A549 (cell line): ENCODE results near the gene CEBPG.

Experiments used
- BCL3 ChIP-seq: fragments of >200 bp; sonication (Bioruptor Twin); formaldehyde crosslinking; IDR thresholded peaks from 3 replicates; pipeline ENCODE4 v1.6.1; 2016
- CBX2 ChIP-seq: fragments of 200-600 bp; sonication (generic); IDR thresholded peaks from 2 replicates; pipeline ENCODE4 v1.6.1; 2016; ENCODE audit warnings: low read depth, mild to moderate bottlenecking, borderline replicate concordance
- CEBPB ChIP-seq, 2 experiments: fragments of >200 bp in 1 of 2; sonication (Bioruptor Twin) in 1 of 2; formaldehyde crosslinking in 1 of 2; IDR thresholded peaks; 2 replicates each; pipeline ENCODE4 v1.6.1; 2012 to 2016
- EP300 ChIP-seq, 2 experiments: fragments of >200 bp; sonication (Bioruptor Twin); formaldehyde crosslinking; IDR thresholded peaks; 2 replicates in 1 of 2; 3 replicates in 1 of 2; pipeline ENCODE4 v1.6.1; 2016 to 2017
- ESRRA ChIP-seq: fragments of 150-350 bp; IDR thresholded peaks from 2 replicates; pipeline ENCODE4 v1.6.1; 2014; ENCODE audit warnings: mild to moderate bottlenecking, low read length, borderline replicate concordance
- MAFK ChIP-seq: fragments of 450-650 bp; IDR thresholded peaks from 2 replicates; pipeline ENCODE4 v1.6.1; 2014; ENCODE audit not compliant: partially characterized antibody
- MAX ChIP-seq: IDR thresholded peaks from 2 replicates; pipeline ENCODE4 v1.6.1; 2012
- NFE2L2 ChIP-seq: fragments of 150-350 bp; conservative IDR thresholded peaks from 2 replicates; pipeline ENCODE4 v1.6.1; 2014; ENCODE audit warnings: low read length
- POLR2A ChIP-seq: IDR thresholded peaks from 2 replicates; pipeline ENCODE4 v1.6.1; 2012; ENCODE audit warnings: mild to moderate bottlenecking, low read length
- RNF2 ChIP-seq: fragments of 200-600 bp; sonication (generic); IDR thresholded peaks from 2 replicates; pipeline ENCODE4 v1.6.1; 2016; ENCODE audit warnings: low read depth, mild to moderate bottlenecking, antibody characterized with exemption, moderate library complexity, borderline replicate concordance
- TP53 ChIP-seq: fragments of 250-450 bp; sonication (Bioruptor Pico); IDR thresholded peaks from 2 replicates; pipeline ENCODE4 v1.5.0; 2021; ENCODE audit warnings: mild to moderate bottlenecking, moderate library complexity
- USF2 ChIP-seq: fragments of 450-650 bp; IDR thresholded peaks from 2 replicates; pipeline ENCODE4 v1.6.1; 2014; ENCODE audit warnings: antibody characterized with exemption
- TF ChIP-seq, protein P1 (sequence below): fragments of 200-600 bp; sonication (generic); IDR thresholded peaks from 2 replicates; pipeline ENCODE4 v1.6.1; 2016; ENCODE audit warnings: antibody characterized with exemption, mild to moderate bottlenecking, moderate library complexity
- TF ChIP-seq, protein P2 (sequence below): fragments of >200 bp; sonication (Bioruptor Twin); formaldehyde crosslinking; IDR thresholded peaks from 3 replicates; pipeline ENCODE4 v1.5.1; 2016

DNA sequence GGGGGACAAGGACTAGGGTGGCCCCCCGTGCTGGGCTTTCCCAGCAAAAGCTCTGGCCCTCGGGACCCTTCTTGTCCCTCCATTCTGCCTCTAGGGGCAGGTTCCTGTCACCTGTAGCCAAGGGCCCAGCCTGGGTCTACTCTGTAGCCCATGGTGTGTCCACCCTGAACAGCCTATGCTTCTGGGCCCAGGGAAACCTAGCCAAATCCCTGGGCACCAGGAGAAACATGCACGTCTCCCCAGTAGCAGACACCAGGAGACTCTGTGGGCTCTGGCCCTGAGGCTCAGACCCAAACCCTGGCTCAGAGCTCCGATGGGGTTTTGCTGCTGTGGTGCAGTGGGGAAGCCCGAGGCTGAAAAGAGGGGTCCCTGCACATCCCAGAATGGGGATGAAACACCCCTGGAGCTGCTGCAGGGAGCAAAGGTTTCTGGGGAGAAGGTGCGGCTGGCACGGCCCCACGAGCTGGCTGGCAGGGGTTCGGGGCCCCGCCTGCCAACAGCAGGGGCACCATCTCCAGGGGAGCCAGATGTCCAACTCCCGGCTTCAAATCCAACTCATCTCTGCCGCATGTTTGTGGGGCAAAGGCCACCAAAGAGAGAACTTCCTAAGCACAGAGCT, 18.2 kb downstream of the CEBPG start:
- TF ChIP-seq NFE2L2, result no peak
- no peak for TF ChIP-seq MAFK
- TF ChIP-seq BCL3, result no peak
- TF ChIP-seq POLR2A, result no peak
- TF ChIP-seq, protein P1, sequence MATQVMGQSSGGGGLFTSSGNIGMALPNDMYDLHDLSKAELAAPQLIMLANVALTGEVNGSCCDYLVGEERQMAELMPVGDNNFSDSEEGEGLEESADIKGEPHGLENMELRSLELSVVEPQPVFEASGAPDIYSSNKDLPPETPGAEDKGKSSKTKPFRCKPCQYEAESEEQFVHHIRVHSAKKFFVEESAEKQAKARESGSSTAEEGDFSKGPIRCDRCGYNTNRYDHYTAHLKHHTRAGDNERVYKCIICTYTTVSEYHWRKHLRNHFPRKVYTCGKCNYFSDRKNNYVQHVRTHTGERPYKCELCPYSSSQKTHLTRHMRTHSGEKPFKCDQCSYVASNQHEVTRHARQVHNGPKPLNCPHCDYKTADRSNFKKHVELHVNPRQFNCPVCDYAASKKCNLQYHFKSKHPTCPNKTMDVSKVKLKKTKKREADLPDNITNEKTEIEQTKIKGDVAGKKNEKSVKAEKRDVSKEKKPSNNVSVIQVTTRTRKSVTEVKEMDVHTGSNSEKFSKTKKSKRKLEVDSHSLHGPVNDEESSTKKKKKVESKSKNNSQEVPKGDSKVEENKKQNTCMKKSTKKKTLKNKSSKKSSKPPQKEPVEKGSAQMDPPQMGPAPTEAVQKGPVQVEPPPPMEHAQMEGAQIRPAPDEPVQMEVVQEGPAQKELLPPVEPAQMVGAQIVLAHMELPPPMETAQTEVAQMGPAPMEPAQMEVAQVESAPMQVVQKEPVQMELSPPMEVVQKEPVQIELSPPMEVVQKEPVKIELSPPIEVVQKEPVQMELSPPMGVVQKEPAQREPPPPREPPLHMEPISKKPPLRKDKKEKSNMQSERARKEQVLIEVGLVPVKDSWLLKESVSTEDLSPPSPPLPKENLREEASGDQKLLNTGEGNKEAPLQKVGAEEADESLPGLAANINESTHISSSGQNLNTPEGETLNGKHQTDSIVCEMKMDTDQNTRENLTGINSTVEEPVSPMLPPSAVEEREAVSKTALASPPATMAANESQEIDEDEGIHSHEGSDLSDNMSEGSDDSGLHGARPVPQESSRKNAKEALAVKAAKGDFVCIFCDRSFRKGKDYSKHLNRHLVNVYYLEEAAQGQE, result no peak
- TF ChIP-seq, protein P2, sequence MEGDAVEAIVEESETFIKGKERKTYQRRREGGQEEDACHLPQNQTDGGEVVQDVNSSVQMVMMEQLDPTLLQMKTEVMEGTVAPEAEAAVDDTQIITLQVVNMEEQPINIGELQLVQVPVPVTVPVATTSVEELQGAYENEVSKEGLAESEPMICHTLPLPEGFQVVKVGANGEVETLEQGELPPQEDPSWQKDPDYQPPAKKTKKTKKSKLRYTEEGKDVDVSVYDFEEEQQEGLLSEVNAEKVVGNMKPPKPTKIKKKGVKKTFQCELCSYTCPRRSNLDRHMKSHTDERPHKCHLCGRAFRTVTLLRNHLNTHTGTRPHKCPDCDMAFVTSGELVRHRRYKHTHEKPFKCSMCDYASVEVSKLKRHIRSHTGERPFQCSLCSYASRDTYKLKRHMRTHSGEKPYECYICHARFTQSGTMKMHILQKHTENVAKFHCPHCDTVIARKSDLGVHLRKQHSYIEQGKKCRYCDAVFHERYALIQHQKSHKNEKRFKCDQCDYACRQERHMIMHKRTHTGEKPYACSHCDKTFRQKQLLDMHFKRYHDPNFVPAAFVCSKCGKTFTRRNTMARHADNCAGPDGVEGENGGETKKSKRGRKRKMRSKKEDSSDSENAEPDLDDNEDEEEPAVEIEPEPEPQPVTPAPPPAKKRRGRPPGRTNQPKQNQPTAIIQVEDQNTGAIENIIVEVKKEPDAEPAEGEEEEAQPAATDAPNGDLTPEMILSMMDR, result no peak
- no peak for TF ChIP-seq CBX2
- no peak for TF ChIP-seq EP300 (IDR thresholded peaks at IDR 0.05)
- TF ChIP-seq MAX, result no peak
- no peak for TF ChIP-seq TP53 (CRISPR knock-in tag)
- no peak for TF ChIP-seq CEBPB (IDR thresholded peaks at IDR 0.05)
- TF ChIP-seq ESRRA, result no peak
- no peak for TF ChIP-seq RNF2
- TF ChIP-seq USF2, result no peak
